Measurements from ENCODE around the gene MEPCE. TPM values are rescaled to one million over a fixed set of nuclear protein-coding genes. Genes with fewer than 3 reads are reported as not detected.

Gene MEPCE
- total RNA-seq, 1 experiment from 2014 or later, result 70.3 TPM

GRCh38 chr7:100407285-100408180 is 22.1 kb upstream of the MEPCE start:
- Histone ChIP-seq H3K4me1 (replicated peaks; ENCODE audit: insufficient read depth) (no peaks in the 10 kb centered on the region), H4K20me1 (ENCODE audit: insufficient read depth) (no peaks in the 10 kb centered on the region), H3K27ac (no peak overlapping the region), H3K79me2 (ENCODE audit: low read depth) (no peaks in the 10 kb centered on the region), H3K36me3 (ENCODE audit: low read depth) (no peaks in the 10 kb centered on the region), H3K4me2 (no peak overlapping the region), H3F3A (ENCODE audit: insufficient read depth, low read depth) (no peaks in the 10 kb centered on the region), H2AFZ (no peak overlapping the region), H3K27me3 (ENCODE audit: insufficient read depth, low read depth) (no peaks in the 10 kb centered on the region), H3K9me2 (ENCODE audit: insufficient read depth) (no peaks in the 10 kb centered on the region), H3K9me3 (ENCODE audit: insufficient read depth, low read depth) (no peaks in the 10 kb centered on the region), H3K4me3 (no peak overlapping the region)
- TF ChIP-seq CTCF (conservative IDR thresholded peaks at IDR 0.05) (peak; percentile 84), EZH2 (IDR thresholded peaks at IDR 0.05; ENCODE audit: low read depth) (no peak)
- CTCF ChIA-PET, result interaction anchor here (0.5 to 1.0 kb wide), 11 partner anchors 9 to 970 kb away, joined by 3 to 9 read pairs (median 3); no protein-coding TSS in a partner anchor
- peak; percentile 46 to 74 for DNase-seq
- intact Hi-C loops (cut with micrococcal nuclease; ENCODE audit: unreplicated experiment), result loop anchor here (1.0 kb wide), 1 partner anchor 275 kb away; no protein-coding TSS in a partner anchor
- POLR2A ChIA-PET (ENCODE audit: unreplicated experiment), result interaction anchor here (0.6 to 0.7 kb wide), 6 partner anchors 20 to 419 kb away, joined by 3 to 6 read pairs (median 4); no protein-coding TSS in a partner anchor
- no TSS peak for BruUV-seq (replicated peaks)

DNA sequence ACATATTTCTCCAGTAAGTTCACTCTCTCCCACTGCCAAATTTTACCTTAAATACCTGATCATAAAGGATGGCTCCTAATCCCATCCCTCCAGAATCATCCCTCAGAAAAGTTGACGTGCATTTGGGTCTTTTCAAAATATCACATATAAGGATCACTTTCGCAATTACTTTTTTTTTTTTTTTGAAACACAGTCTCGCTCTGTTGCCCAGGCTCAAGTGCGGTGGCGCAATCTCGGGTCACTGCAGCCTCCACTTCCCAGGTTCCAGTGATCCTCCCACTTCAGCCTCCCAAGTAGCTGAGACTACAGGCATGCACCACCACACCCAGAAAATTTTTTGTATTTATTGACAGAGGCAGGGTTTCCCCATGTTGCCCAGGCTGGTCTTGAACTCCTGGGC is 18.5 kb upstream of the MEPCE start:
- CTCF ChIA-PET, result no interaction called here
- no TSS peak for BruUV-seq (replicated peaks)
- H3K4me2 ChIP-seq, result no peak overlapping the region

DNA sequence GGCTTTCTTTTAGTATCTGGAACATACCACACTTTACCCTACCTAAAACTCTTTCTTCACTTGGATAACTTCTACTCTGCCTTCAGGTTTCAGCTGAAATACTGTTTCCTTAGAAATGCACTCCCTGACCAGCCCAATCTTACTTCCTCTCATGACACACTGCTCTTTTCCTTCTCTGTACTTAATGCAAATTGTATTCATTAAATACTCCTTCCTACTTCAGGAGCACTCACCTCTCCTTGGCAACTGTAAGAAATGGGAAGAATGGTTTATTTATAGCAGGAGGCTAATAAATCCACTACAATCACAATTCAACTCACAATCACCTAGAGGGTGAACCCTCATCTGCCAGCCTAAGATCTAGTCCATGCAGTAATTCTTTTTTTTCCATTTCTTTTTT is 16.3 kb upstream of the MEPCE start:
- CTCF ChIA-PET, result no interaction called here
- Histone ChIP-seq H2AFZ (no peak overlapping the region), H3K79me2 (ENCODE audit: low read depth) (no peaks in the 10 kb centered on the region), H3F3A (ENCODE audit: insufficient read depth, low read depth) (no peaks in the 10 kb centered on the region), H3K4me3 (no peak overlapping the region), H3K4me1 (replicated peaks; ENCODE audit: insufficient read depth) (no peaks in the 10 kb centered on the region), H3K27ac (no peak overlapping the region), H3K36me3 (ENCODE audit: low read depth) (no peaks in the 10 kb centered on the region), H3K9me3 (ENCODE audit: insufficient read depth, low read depth) (no peaks in the 10 kb centered on the region), H3K4me2 (no peak overlapping the region), H4K20me1 (ENCODE audit: insufficient read depth) (no peaks in the 10 kb centered on the region), H3K9me2 (ENCODE audit: insufficient read depth) (no peaks in the 10 kb centered on the region), H3K27me3 (ENCODE audit: insufficient read depth, low read depth) (no peaks in the 10 kb centered on the region)
- no peak for TF ChIP-seq EZH2 (IDR thresholded peaks at IDR 0.05; ENCODE audit: low read depth)
- TF ChIP-seq CTCF (conservative IDR thresholded peaks at IDR 0.05), result no peak
- no peak for DNase-seq
- intact Hi-C loops (cut with micrococcal nuclease; ENCODE audit: unreplicated experiment), result no loop called here
- POLR2A ChIA-PET (ENCODE audit: unreplicated experiment), result no interaction called here
- no TSS peak for BruUV-seq (replicated peaks)

More for the DNA sequence above, 18.5 kb upstream of the MEPCE start:
- no peaks in the 10 kb centered on the region for H3K9me3 ChIP-seq (ENCODE audit: insufficient read depth, low read depth)
- POLR2A ChIA-PET (ENCODE audit: unreplicated experiment), result no interaction called here
- TF ChIP-seq EZH2 (IDR thresholded peaks at IDR 0.05; ENCODE audit: low read depth) (no peak), CTCF (conservative IDR thresholded peaks at IDR 0.05) (no peak)
- no peak overlapping the region for H3K4me3 ChIP-seq
- H2AFZ ChIP-seq, result no peak overlapping the region
- H3K4me1 ChIP-seq (replicated peaks; ENCODE audit: insufficient read depth), result no peaks in the 10 kb centered on the region
- H3K36me3 ChIP-seq (ENCODE audit: low read depth), result no peaks in the 10 kb centered on the region
- no peaks in the 10 kb centered on the region for H4K20me1 ChIP-seq (ENCODE audit: insufficient read depth)
- H3K9me2 ChIP-seq (ENCODE audit: insufficient read depth), result no peaks in the 10 kb centered on the region
- DNase-seq, result no peak
- no peaks in the 10 kb centered on the region for H3K27me3 ChIP-seq (ENCODE audit: insufficient read depth, low read depth)
- intact Hi-C loops (cut with micrococcal nuclease; ENCODE audit: unreplicated experiment), result no loop called here
- H3F3A ChIP-seq (ENCODE audit: insufficient read depth, low read depth), result no peaks in the 10 kb centered on the region
- no peak overlapping the region for H3K27ac ChIP-seq
- no peaks in the 10 kb centered on the region for H3K79me2 ChIP-seq (ENCODE audit: low read depth)
